WTC11 (cell line): ENCODE measurements around the gene ATOSB. TPM values are rescaled to one million over a fixed set of nuclear protein-coding genes. Genes with fewer than 3 reads are reported as not detected.

Source experiments
- ETV6 ChIP-seq: sonication (generic); formaldehyde crosslinking; IDR thresholded peaks from 2 replicates; pipeline ENCODE4 v1.8.1; 2022; ENCODE audit warnings: mild to moderate bottlenecking, missing genetic modification reagents
- GABPB1 ChIP-seq: sonication (generic); formaldehyde crosslinking; IDR thresholded peaks from 2 replicates; pipeline ENCODE4 v1.8.1; 2023; ENCODE audit warnings: mild to moderate bottlenecking, missing genetic modification reagents
- GRHL2 ChIP-seq: fragments of 250-450 bp; sonication (Bioruptor Pico); IDR thresholded peaks from 2 replicates; pipeline ENCODE4 v1.8.0; 2022; ENCODE audit warnings: mild to moderate bottlenecking, moderate library complexity; ENCODE audit not compliant: insufficient replicate concordance, severe bottlenecking
- MYBL2 ChIP-seq: sonication (generic); formaldehyde crosslinking; IDR thresholded peaks from 2 replicates; pipeline ENCODE4 v1.8.1; 2023; ENCODE audit warnings: mild to moderate bottlenecking, moderate library complexity, missing genetic modification reagents
- NR3C1 ChIP-seq: sonication (generic); formaldehyde crosslinking; conservative IDR thresholded peaks from 2 replicates; pipeline ENCODE4 v1.8.1; 2023; ENCODE audit warnings: low read depth, mild to moderate bottlenecking, missing genetic modification reagents
- RELA ChIP-seq: sonication (generic); formaldehyde crosslinking; IDR thresholded peaks from 2 replicates; pipeline ENCODE4 v1.8.1; 2022; ENCODE audit warnings: missing genetic modification reagents, mild to moderate bottlenecking, borderline replicate concordance
- RORB ChIP-seq: fragments of 250-450 bp; sonication (Bioruptor Pico); IDR thresholded peaks from 2 replicates; pipeline ENCODE4 v1.9.0; 2021; ENCODE audit warnings: mild to moderate bottlenecking
- SMAD3 ChIP-seq: sonication (generic); formaldehyde crosslinking; IDR thresholded peaks from 2 replicates; pipeline ENCODE4 v1.8.0; 2022; ENCODE audit warnings: missing genetic modification reagents, mild to moderate bottlenecking, borderline replicate concordance
- SP1 ChIP-seq: sonication (generic); formaldehyde crosslinking; conservative IDR thresholded peaks from 2 replicates; pipeline ENCODE4 v1.8.1; 2022; ENCODE audit warnings: missing genetic modification reagents
- TEAD1 ChIP-seq: sonication (generic); formaldehyde crosslinking; IDR thresholded peaks from 2 replicates; pipeline ENCODE4 v1.8.0; 2022; ENCODE audit warnings: mild to moderate bottlenecking, missing genetic modification reagents
- TP53 ChIP-seq: sonication (generic); formaldehyde crosslinking; IDR thresholded peaks from 2 replicates; pipeline ENCODE4 v1.8.1; 2023; ENCODE audit warnings: mild to moderate bottlenecking, missing genetic modification reagents
- ZNF138 ChIP-seq: sonication (generic); formaldehyde crosslinking; conservative IDR thresholded peaks from 2 replicates; pipeline ENCODE4 v1.8.1; 2022; ENCODE audit warnings: mild to moderate bottlenecking, moderate library complexity, missing genetic modification reagents
- ZNF671 ChIP-seq: fragments of 250-450 bp; sonication (Bioruptor Pico); IDR thresholded peaks from 2 replicates; pipeline ENCODE4 v1.8.0; 2021; ENCODE audit warnings: mild to moderate bottlenecking
- total RNA-seq: library from RNA; stranded (reverse); gene quantifications from 3 replicates; pipeline ENCODE4 v1.2.3, GENCODE V29; 2021
- TF ChIP-seq, protein P1 (sequence below): sonication (generic); formaldehyde crosslinking; IDR thresholded peaks from 2 replicates; pipeline ENCODE4 v1.8.0; 2023; ENCODE audit warnings: missing genetic modification reagents, mild to moderate bottlenecking, borderline replicate concordance
- TF ChIP-seq, protein P2 (sequence below): sonication (generic); formaldehyde crosslinking; IDR thresholded peaks from 2 replicates; pipeline ENCODE4 v1.8.0; 2023; ENCODE audit warnings: missing genetic modification reagents
- TF ChIP-seq, protein P3 (sequence below): sonication (generic); formaldehyde crosslinking; IDR thresholded peaks from 2 replicates; pipeline ENCODE4 v1.8.1; 2022; ENCODE audit warnings: mild to moderate bottlenecking, moderate library complexity, missing genetic modification reagents
- TF ChIP-seq, protein P4 (sequence below): sonication (generic); formaldehyde crosslinking; IDR thresholded peaks from 2 replicates; pipeline ENCODE4 v1.8.1; 2023; ENCODE audit warnings: mild to moderate bottlenecking, moderate library complexity, missing genetic modification reagents
- TF ChIP-seq, protein P5 (sequence below): fragments of 250-450 bp; sonication (Bioruptor Pico); IDR thresholded peaks from 2 replicates; pipeline ENCODE4 v1.8.0; 2021; ENCODE audit warnings: mild to moderate bottlenecking
- TF ChIP-seq, protein P6 (sequence below): fragments of 250-450 bp; sonication (Bioruptor Pico); IDR thresholded peaks from 2 replicates; pipeline ENCODE4 v1.9.0; 2021; ENCODE audit warnings: mild to moderate bottlenecking
- TF ChIP-seq, protein P7 (sequence below): fragments of 200-600 bp; IDR thresholded peaks from 2 replicates; pipeline ENCODE4 v1.8.0; 2022; ENCODE audit warnings: antibody characterized with exemption
- TF ChIP-seq, protein P8 (sequence below): sonication (generic); formaldehyde crosslinking; IDR thresholded peaks from 2 replicates; pipeline ENCODE4 v1.8.1; 2022; ENCODE audit warnings: low read depth, missing genetic modification reagents, borderline replicate concordance

ATOSB gene
- total RNA-seq, 1 experiment from 2014 or later = 8.7 TPM

DNA sequence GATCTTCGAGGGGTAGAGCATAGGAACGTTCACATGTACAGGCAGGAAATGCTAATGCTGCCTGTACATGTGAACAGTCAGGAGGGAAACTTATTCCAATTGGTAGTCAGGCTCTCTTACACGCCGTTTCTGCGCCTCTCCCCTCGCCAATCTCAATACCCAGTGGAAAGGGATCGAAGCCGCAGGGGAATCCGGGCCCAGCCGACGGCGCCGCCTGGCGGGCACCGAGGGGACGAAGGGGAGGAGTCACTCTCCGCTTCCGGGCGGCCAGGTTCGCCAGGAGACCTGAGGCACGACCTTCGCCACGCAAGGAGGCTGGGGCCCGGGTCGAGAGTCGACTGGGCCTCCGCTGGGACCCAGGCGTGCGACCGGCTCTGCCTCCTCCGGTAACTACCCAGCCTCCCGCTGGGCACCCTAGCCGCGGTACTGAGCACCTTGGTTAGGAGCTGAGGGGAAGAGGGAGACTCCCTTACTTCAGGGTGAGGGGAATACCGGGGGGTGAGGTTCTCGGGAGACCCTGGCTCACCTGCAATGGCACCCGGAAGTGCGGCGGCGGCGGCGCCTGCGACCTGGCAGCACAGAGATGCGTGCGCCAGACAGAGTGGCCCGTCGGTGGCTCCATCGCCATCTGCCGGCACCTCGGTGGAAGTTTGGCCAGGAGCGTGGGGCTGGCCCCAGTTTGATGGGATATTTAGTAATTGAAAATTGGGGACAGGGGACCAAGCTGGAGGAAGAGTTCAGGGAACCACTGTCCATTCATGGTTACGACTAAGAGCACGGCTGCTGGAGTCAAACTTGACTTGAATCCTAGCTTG lies 19.4 kb downstream of the ATOSB start, which contains the start of gene PIGO (continued):
- TF ChIP-seq, protein P1, sequence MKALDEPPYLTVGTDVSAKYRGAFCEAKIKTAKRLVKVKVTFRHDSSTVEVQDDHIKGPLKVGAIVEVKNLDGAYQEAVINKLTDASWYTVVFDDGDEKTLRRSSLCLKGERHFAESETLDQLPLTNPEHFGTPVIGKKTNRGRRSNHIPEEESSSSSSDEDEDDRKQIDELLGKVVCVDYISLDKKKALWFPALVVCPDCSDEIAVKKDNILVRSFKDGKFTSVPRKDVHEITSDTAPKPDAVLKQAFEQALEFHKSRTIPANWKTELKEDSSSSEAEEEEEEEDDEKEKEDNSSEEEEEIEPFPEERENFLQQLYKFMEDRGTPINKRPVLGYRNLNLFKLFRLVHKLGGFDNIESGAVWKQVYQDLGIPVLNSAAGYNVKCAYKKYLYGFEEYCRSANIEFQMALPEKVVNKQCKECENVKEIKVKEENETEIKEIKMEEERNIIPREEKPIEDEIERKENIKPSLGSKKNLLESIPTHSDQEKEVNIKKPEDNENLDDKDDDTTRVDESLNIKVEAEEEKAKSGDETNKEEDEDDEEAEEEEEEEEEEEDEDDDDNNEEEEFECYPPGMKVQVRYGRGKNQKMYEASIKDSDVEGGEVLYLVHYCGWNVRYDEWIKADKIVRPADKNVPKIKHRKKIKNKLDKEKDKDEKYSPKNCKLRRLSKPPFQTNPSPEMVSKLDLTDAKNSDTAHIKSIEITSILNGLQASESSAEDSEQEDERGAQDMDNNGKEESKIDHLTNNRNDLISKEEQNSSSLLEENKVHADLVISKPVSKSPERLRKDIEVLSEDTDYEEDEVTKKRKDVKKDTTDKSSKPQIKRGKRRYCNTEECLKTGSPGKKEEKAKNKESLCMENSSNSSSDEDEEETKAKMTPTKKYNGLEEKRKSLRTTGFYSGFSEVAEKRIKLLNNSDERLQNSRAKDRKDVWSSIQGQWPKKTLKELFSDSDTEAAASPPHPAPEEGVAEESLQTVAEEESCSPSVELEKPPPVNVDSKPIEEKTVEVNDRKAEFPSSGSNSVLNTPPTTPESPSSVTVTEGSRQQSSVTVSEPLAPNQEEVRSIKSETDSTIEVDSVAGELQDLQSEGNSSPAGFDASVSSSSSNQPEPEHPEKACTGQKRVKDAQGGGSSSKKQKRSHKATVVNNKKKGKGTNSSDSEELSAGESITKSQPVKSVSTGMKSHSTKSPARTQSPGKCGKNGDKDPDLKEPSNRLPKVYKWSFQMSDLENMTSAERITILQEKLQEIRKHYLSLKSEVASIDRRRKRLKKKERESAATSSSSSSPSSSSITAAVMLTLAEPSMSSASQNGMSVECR = peak; percentile 87
- peak; percentile 73; the same call in 1 of the 2 replicates for TF ChIP-seq ZNF138 (CRISPR knock-in tag)
- TF ChIP-seq ETV6 (CRISPR knock-in tag) = peak; percentile 91
- TF ChIP-seq RORB = no peak
- TF ChIP-seq, protein P2, sequence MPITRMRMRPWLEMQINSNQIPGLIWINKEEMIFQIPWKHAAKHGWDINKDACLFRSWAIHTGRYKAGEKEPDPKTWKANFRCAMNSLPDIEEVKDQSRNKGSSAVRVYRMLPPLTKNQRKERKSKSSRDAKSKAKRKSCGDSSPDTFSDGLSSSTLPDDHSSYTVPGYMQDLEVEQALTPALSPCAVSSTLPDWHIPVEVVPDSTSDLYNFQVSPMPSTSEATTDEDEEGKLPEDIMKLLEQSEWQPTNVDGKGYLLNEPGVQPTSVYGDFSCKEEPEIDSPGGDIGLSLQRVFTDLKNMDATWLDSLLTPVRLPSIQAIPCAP (CRISPR knock-in tag) = peak; percentile 81; the same call in 1 of the 2 replicates
- TF ChIP-seq NR3C1 (CRISPR knock-in tag) = no peak
- peak; percentile 58; the same call in 1 of the 2 replicates for TF ChIP-seq MYBL2 (CRISPR knock-in tag)
- TF ChIP-seq, protein P3, sequence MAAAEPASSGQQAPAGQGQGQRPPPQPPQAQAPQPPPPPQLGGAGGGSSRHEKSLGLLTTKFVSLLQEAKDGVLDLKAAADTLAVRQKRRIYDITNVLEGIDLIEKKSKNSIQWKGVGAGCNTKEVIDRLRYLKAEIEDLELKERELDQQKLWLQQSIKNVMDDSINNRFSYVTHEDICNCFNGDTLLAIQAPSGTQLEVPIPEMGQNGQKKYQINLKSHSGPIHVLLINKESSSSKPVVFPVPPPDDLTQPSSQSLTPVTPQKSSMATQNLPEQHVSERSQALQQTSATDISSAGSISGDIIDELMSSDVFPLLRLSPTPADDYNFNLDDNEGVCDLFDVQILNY (CRISPR knock-in tag) = peak; percentile 55; the same call in 1 of the 2 replicates
- TF ChIP-seq, protein P4, sequence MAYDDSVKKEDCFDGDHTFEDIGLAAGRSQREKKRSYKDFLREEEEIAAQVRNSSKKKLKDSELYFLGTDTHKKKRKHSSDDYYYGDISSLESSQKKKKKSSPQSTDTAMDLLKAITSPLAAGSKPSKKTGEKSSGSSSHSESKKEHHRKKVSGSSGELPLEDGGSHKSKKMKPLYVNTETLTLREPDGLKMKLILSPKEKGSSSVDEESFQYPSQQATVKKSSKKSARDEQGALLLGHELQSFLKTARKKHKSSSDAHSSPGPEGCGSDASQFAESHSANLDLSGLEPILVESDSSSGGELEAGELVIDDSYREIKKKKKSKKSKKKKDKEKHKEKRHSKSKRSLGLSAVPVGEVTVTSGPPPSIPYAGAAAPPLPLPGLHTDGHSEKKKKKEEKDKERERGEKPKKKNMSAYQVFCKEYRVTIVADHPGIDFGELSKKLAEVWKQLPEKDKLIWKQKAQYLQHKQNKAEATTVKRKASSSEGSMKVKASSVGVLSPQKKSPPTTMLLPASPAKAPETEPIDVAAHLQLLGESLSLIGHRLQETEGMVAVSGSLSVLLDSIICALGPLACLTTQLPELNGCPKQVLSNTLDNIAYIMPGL (CRISPR knock-in tag) = peak; percentile 97
- no peak for TF ChIP-seq GRHL2
- TF ChIP-seq RELA = peak; percentile 89; the same call in 1 of the 2 replicates
- peak; percentile 40; the same call in 1 of the 2 replicates for TF ChIP-seq TEAD1 (CRISPR knock-in tag)
- TF ChIP-seq SMAD3 = 0 out of 2 replicates have a peak, but pooled peaks have one; percentile 18
- peak; percentile 41; the same call in 1 of the 2 replicates for TF ChIP-seq TP53 (CRISPR knock-in tag)
- TF ChIP-seq, protein P5, sequence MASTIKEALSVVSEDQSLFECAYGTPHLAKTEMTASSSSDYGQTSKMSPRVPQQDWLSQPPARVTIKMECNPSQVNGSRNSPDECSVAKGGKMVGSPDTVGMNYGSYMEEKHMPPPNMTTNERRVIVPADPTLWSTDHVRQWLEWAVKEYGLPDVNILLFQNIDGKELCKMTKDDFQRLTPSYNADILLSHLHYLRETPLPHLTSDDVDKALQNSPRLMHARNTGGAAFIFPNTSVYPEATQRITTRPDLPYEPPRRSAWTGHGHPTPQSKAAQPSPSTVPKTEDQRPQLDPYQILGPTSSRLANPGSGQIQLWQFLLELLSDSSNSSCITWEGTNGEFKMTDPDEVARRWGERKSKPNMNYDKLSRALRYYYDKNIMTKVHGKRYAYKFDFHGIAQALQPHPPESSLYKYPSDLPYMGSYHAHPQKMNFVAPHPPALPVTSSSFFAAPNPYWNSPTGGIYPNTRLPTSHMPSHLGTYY (CRISPR knock-in tag) = 0 out of 2 replicates have a peak, but pooled peaks have one; percentile 34
- no peak for TF ChIP-seq ZNF671 (CRISPR knock-in tag)
- TF ChIP-seq GABPB1 = peak; percentile 84
- TF ChIP-seq, protein P6, sequence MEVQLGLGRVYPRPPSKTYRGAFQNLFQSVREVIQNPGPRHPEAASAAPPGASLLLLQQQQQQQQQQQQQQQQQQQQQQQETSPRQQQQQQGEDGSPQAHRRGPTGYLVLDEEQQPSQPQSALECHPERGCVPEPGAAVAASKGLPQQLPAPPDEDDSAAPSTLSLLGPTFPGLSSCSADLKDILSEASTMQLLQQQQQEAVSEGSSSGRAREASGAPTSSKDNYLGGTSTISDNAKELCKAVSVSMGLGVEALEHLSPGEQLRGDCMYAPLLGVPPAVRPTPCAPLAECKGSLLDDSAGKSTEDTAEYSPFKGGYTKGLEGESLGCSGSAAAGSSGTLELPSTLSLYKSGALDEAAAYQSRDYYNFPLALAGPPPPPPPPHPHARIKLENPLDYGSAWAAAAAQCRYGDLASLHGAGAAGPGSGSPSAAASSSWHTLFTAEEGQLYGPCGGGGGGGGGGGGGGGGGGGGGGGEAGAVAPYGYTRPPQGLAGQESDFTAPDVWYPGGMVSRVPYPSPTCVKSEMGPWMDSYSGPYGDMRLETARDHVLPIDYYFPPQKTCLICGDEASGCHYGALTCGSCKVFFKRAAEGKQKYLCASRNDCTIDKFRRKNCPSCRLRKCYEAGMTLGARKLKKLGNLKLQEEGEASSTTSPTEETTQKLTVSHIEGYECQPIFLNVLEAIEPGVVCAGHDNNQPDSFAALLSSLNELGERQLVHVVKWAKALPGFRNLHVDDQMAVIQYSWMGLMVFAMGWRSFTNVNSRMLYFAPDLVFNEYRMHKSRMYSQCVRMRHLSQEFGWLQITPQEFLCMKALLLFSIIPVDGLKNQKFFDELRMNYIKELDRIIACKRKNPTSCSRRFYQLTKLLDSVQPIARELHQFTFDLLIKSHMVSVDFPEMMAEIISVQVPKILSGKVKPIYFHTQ (CRISPR knock-in tag) = 0 out of 2 replicates have a peak, but pooled peaks have one; percentile 43
- TF ChIP-seq, protein P7, sequence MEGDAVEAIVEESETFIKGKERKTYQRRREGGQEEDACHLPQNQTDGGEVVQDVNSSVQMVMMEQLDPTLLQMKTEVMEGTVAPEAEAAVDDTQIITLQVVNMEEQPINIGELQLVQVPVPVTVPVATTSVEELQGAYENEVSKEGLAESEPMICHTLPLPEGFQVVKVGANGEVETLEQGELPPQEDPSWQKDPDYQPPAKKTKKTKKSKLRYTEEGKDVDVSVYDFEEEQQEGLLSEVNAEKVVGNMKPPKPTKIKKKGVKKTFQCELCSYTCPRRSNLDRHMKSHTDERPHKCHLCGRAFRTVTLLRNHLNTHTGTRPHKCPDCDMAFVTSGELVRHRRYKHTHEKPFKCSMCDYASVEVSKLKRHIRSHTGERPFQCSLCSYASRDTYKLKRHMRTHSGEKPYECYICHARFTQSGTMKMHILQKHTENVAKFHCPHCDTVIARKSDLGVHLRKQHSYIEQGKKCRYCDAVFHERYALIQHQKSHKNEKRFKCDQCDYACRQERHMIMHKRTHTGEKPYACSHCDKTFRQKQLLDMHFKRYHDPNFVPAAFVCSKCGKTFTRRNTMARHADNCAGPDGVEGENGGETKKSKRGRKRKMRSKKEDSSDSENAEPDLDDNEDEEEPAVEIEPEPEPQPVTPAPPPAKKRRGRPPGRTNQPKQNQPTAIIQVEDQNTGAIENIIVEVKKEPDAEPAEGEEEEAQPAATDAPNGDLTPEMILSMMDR = peak; percentile 64
- TF ChIP-seq, protein P8, sequence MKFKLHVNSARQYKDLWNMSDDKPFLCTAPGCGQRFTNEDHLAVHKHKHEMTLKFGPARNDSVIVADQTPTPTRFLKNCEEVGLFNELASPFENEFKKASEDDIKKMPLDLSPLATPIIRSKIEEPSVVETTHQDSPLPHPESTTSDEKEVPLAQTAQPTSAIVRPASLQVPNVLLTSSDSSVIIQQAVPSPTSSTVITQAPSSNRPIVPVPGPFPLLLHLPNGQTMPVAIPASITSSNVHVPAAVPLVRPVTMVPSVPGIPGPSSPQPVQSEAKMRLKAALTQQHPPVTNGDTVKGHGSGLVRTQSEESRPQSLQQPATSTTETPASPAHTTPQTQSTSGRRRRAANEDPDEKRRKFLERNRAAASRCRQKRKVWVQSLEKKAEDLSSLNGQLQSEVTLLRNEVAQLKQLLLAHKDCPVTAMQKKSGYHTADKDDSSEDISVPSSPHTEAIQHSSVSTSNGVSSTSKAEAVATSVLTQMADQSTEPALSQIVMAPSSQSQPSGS (CRISPR knock-in tag) = no peak
- peak; percentile 78 for TF ChIP-seq SP1 (CRISPR knock-in tag)
